ENCODE measurements around the gene OS9. TPM values are rescaled to one million over a fixed set of nuclear protein-coding genes. Genes with fewer than 3 reads are reported as not detected.

The OS9 gene
- total RNA-seq, 2 experiments from 2014 or later: 82.6 to 112 TPM

DNA sequence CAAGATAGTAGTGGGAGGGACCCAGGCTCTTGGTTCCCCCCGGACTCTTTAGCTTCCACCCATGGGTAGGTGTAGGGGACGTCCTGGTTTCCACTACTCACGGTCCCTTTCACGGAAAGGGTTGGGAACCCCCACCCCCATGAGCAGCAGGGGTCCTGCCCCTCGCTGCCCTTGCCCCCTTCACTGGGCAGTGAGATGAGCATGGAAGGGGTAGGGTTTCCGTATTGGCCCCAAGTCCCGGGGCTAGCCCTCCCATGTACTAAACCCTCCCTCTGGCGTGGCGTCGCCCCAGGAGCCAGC is 31.9 kb downstream of the OS9 start:
- Histone ChIP-seq H3K4me3 (ENCODE audit: low read depth, low read length, poor library complexity, severe bottlenecking) (no peak overlapping the region), H3K79me2 (ENCODE audit: insufficient read depth, low read depth, low read length) (no peaks in the 10 kb centered on the region), H2AFZ (ENCODE audit: low read length) (no peak overlapping the region), H3K9me3 (ENCODE audit: low read length) (no peaks in the 10 kb centered on the region), H3K36me3 (ENCODE audit: insufficient read depth, low read length) (peaks cover 45% of the 10 kb centered on the region), H3K9me2 (ENCODE audit: insufficient read depth, low read length) (no peaks in the 10 kb centered on the region), H3K27ac (ENCODE audit: low read depth, low read length, poor library complexity, severe bottlenecking) (no peak overlapping the region), H3K4me2 (ENCODE audit: low read length) (no peak overlapping the region), H3K4me1 (ENCODE audit: insufficient read depth, low read length, poor library complexity, severe bottlenecking) (peaks cover 8% of the 10 kb centered on the region), H4K20me1 (ENCODE audit: insufficient read depth, low read length) (no peaks in the 10 kb centered on the region)
- ChIA-PET CTCF (ENCODE audit: unreplicated experiment) (no interaction called here), POLR2A (no interaction called here)
- intact Hi-C loops (cut with micrococcal nuclease; ENCODE audit: unreplicated experiment): no loop called here
- BruUV-seq (replicated peaks): no TSS peak
- DNase-seq (ENCODE audit: low spot score): no peak
- TF ChIP-seq EZH2phosphoT487 (IDR thresholded peaks at IDR 0.05; ENCODE audit: borderline replicate concordance, low read depth, low read length): no peak
- TF ChIP-seq, protein P1, sequence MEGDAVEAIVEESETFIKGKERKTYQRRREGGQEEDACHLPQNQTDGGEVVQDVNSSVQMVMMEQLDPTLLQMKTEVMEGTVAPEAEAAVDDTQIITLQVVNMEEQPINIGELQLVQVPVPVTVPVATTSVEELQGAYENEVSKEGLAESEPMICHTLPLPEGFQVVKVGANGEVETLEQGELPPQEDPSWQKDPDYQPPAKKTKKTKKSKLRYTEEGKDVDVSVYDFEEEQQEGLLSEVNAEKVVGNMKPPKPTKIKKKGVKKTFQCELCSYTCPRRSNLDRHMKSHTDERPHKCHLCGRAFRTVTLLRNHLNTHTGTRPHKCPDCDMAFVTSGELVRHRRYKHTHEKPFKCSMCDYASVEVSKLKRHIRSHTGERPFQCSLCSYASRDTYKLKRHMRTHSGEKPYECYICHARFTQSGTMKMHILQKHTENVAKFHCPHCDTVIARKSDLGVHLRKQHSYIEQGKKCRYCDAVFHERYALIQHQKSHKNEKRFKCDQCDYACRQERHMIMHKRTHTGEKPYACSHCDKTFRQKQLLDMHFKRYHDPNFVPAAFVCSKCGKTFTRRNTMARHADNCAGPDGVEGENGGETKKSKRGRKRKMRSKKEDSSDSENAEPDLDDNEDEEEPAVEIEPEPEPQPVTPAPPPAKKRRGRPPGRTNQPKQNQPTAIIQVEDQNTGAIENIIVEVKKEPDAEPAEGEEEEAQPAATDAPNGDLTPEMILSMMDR (conservative IDR thresholded peaks at IDR 0.05; ENCODE audit: low read length): no peak

DNA sequence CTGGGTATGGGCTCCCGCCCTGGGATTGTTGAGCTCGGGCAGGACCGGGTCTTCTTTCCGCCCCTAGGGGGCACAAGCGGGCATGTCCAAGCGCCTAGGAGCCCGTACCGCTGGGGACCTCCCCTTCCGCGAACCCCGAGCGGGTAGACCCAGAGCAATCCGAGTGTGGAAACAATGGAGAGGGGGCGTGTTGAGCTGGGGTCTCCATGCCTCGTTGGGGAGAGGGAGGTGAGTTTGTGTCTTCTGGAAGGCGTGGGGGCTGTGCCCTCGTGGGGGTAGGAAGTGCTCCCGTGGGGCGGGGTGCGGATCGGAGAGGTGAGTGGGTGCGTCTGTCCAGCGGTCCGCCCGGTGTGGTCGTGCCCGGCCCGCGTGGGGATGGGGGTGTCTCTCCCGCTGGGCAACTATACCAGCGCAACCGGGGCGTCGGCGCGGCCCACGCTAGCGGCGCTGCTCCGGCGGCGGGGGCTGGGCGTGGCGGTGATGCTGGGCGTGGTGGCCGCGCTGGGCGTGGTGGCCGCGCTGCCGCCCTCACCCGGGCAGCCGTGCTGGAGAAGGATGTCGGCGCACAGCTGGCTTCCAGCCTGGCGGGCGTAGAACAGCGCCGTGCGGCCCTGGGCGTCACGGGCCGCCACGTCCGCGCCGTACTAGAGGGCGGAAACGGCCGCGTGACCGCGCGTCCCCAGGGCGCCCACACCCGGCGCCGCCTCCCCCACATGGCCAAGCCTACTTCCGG is 32.4 kb downstream of the OS9 start:
- DNase-seq (ENCODE audit: low spot score): no peak
- TF ChIP-seq EZH2phosphoT487 (IDR thresholded peaks at IDR 0.05; ENCODE audit: borderline replicate concordance, low read depth, low read length): no peak
- TF ChIP-seq, protein P1 (conservative IDR thresholded peaks at IDR 0.05; ENCODE audit: low read length): peak; percentile 57
- H3K9me3 ChIP-seq (ENCODE audit: low read length): no peaks in the 10 kb centered on the region
- H3K4me1 ChIP-seq (ENCODE audit: insufficient read depth, low read length, poor library complexity, severe bottlenecking): peaks cover 8% of the 10 kb centered on the region
- H3K27ac ChIP-seq (ENCODE audit: low read depth, low read length, poor library complexity, severe bottlenecking): no peak overlapping the region
- POLR2A ChIA-PET: interaction anchor here (1.3 kb wide), 1 partner anchor 53 kb away, joined by 3 read pairs; no protein-coding TSS in a partner anchor
- no TSS peak for BruUV-seq (replicated peaks)
- H2AFZ ChIP-seq (ENCODE audit: low read length): no peak overlapping the region
- H3K9me2 ChIP-seq (ENCODE audit: insufficient read depth, low read length): no peaks in the 10 kb centered on the region
- no peaks in the 10 kb centered on the region for H3K79me2 ChIP-seq (ENCODE audit: insufficient read depth, low read depth, low read length)
- H3K4me3 ChIP-seq (ENCODE audit: low read depth, low read length, poor library complexity, severe bottlenecking): no peak overlapping the region
- H3K36me3 ChIP-seq (ENCODE audit: insufficient read depth, low read length): peaks cover 45% of the 10 kb centered on the region
- H3K4me2 ChIP-seq (ENCODE audit: low read length): no peak overlapping the region
- no peaks in the 10 kb centered on the region for H4K20me1 ChIP-seq (ENCODE audit: insufficient read depth, low read length)
- CTCF ChIA-PET (ENCODE audit: unreplicated experiment): no interaction called here
- intact Hi-C loops (cut with micrococcal nuclease; ENCODE audit: unreplicated experiment): no loop called here

Measured in OCI-LY7 (cell line).